AG10803 (cell line): ENCODE results near the gene SOD1.
"Not testable (repeated sequence)": the region's sequence is repeated elsewhere in the genome, so short reads cannot be mapped to it uniquely, and the experiment has no call there.

ENCODE experiments used
- DNase-seq: peaks from one replicate; pipeline ENCODE4 v3.0.0; 2010; ENCODE audit warnings: low read depth
- H3K4me3 ChIP-seq: 2 replicates; pipeline ENCODE4 v1.5.1; 2011; ENCODE audit warnings: mild to moderate bottlenecking, low read length, control low read depth
- CTCF ChIP-seq: conservative IDR thresholded peaks from 2 replicates; pipeline ENCODE4 v1.5.1; 2011; ENCODE audit warnings: mild to moderate bottlenecking, low read length, control low read depth, inconsistent platforms

The SOD1 gene

GRCh38 chr21:31665397-31665796 lies 5.9 kb downstream of the SOD1 start:
- H3K4me3 ChIP-seq, result no peak overlapping the region
- no peak for DNase-seq
- TF ChIP-seq CTCF, result no peak

GRCh38 chr21:31665869-31666268 lies 6.4 kb downstream of the SOD1 start:
- DNase-seq, H3K4me3 ChIP-seq: not testable (repeated sequence)

GRCh38 chr21:31666445-31667010 lies 7.0 kb downstream of the SOD1 start:
- TF ChIP-seq CTCF, result no peak
- H3K4me3 ChIP-seq, result no peak overlapping the region
- no peak for DNase-seq

- no peak overlapping the region for H3K4me3 ChIP-seq
- no peak for DNase-seq
- no peak for TF ChIP-seq CTCF
Measured at GRCh38 chr21:31667132-31667531, 7.6 kb downstream of the SOD1 start.

DNA sequence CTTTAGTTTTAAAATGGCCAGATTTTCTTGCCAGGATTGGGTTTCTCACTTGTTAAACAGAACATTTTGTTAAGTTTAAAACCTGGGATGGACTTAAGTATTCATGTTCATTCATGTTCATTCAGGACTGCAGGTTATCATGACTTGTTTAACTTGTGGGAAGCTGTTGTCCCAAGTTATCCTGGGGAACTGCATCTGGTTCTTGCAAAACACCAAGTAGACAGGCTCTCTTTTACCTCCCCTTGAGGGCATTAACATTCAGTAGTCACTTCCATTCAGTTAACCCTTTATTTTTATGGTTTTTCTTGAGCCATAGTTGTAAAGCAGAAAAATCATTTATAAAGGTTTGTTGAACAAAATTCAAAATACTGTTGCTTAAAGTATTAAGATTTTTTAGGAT lies 8.1 kb downstream of the SOD1 start:
- DNase-seq, result no peak
- no peak for TF ChIP-seq CTCF
- no peak overlapping the region for H3K4me3 ChIP-seq

DNA sequence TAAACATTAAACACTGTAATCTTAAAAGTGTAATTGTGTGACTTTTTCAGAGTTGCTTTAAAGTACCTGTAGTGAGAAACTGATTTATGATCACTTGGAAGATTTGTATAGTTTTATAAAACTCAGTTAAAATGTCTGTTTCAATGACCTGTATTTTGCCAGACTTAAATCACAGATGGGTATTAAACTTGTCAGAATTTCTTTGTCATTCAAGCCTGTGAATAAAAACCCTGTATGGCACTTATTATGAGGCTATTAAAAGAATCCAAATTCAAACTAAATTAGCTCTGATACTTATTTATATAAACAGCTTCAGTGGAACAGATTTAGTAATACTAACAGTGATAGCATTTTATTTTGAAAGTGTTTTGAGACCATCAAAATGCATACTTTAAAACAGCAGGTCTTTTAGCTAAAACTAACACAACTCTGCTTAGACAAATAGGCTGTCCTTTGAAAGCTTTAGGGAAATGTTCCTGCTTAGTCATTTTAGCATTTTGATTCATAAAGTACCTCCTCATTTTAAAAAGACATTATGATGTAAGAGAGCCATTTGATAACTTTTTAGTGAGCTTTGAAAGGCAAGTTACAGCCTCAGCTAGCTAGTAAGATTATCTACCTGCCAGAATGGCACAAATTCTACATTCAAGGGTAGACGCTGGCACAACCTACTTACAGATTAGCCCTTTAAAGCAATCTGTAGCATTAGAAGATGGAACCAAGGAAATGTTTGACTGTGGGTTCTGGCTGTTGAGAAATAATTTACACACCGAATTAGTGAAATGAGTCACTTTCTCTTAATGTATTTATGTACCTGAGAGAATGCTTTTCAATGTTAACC lies 9.4 kb downstream of the SOD1 start:
- no peak for DNase-seq
- no peak for TF ChIP-seq CTCF
- no peak overlapping the region for H3K4me3 ChIP-seq

- TF ChIP-seq CTCF, result no peak
- H3K4me3 ChIP-seq, result no peak overlapping the region
- DNase-seq, result peak; percentile 38
Measured at GRCh38 chr21:31670070-31670469, 10.6 kb downstream of the SOD1 start.
